Measurements from ENCODE around the gene SRC.

Gene SRC

GRCh38 chr20:37423545-37423944 is 77.6 kb downstream of the SRC start:
- peaks cover 2% of the 10 kb centered on the region for H3K4me1 Mint-ChIP-seq (ENCODE audit: low read depth)
- no peak for DNase-seq
- no peak overlapping the region for H3K27ac Mint-ChIP-seq
- H3K27me3 Mint-ChIP-seq: peaks cover 44% of the 10 kb centered on the region
- no peaks in the 10 kb centered on the region for H3K36me3 Mint-ChIP-seq (ENCODE audit: low read depth)
- H3K4me3 Mint-ChIP-seq: no peak overlapping the region
- H3K9me3 Mint-ChIP-seq: no peaks in the 10 kb centered on the region

GRCh38 chr20:37424062-37424851 is 78.3 kb downstream of the SRC start:
- peaks cover 44% of the 10 kb centered on the region for H3K27me3 Mint-ChIP-seq
- H3K36me3 Mint-ChIP-seq (ENCODE audit: low read depth): no peaks in the 10 kb centered on the region
- peaks cover 2% of the 10 kb centered on the region for H3K4me1 Mint-ChIP-seq (ENCODE audit: low read depth)
- no peaks in the 10 kb centered on the region for H3K9me3 Mint-ChIP-seq
- no peak for DNase-seq
- no peak overlapping the region for H3K4me3 Mint-ChIP-seq
- H3K27ac Mint-ChIP-seq: no peak overlapping the region

DNA sequence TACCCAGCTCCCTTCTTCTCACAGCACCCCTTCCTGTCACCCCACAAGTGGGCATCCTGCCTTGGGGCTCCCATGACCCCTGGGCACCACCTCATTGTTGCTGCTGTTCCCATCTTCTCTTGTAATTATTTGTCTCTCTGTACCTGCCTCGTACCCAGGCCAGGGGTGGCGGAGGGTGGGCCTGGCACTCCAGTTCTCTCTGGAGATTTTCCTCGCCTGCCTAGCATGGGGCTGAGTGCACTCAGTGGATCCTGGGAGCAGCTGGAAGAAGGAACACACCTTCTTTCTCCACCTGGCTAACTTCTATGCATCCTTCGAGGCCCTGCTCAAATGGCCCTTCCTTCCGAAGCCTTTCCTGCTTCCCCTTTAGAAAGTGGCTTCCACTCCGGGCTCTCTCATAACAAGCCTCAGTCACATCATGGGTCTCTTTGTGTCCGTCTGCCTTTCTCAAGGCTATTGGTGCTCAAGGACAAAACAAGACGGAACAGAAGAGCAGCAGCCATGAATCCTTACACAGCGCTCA is 79.2 kb downstream of the SRC start:
- H3K9me3 Mint-ChIP-seq: no peaks in the 10 kb centered on the region
- no peak overlapping the region for H3K27ac Mint-ChIP-seq
- H3K4me1 Mint-ChIP-seq (ENCODE audit: low read depth): peaks cover 2% of the 10 kb centered on the region
- no peak for DNase-seq
- no peak overlapping the region for H3K4me3 Mint-ChIP-seq
- peaks cover 44% of the 10 kb centered on the region for H3K27me3 Mint-ChIP-seq
- no peaks in the 10 kb centered on the region for H3K36me3 Mint-ChIP-seq (ENCODE audit: low read depth)

GRCh38 chr20:37426106-37426505 is 80.2 kb downstream of the SRC start:
- peaks cover 2% of the 10 kb centered on the region for H3K4me1 Mint-ChIP-seq (ENCODE audit: low read depth)
- no peaks in the 10 kb centered on the region for H3K9me3 Mint-ChIP-seq
- DNase-seq: no peak
- no peak overlapping the region for H3K27ac Mint-ChIP-seq
- peaks cover 37% of the 10 kb centered on the region for H3K27me3 Mint-ChIP-seq
- no peaks in the 10 kb centered on the region for H3K36me3 Mint-ChIP-seq (ENCODE audit: low read depth)
- H3K4me3 Mint-ChIP-seq: no peak overlapping the region

GRCh38 chr20:37426978-37427377 is 81.0 kb downstream of the SRC start:
- H3K4me3 Mint-ChIP-seq: no peak overlapping the region
- DNase-seq: no peak

DNA sequence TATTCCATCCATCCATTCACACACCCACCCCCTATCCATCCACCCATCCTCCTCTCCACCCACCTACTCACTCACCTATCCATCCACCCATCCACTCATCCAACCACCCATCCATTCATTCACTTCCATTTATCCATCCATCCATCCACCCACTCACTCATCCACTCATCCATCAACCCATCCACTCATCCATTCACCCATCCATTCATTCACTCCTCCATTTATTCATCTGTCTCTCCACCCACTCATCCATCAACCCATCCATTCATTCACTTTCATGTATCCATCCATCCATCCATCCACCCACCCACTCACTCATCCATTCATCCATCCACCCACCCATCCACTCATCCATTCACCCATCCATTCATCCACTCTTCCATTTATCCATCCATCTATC is 84.1 kb downstream of the SRC start:
- H3K27ac Mint-ChIP-seq: no peak overlapping the region
- H3K4me3 Mint-ChIP-seq: no peak overlapping the region

More at GRCh38 chr20:37426978-37427377, 81.0 kb downstream of the SRC start:
- Mint-ChIP-seq H3K27me3 (peaks cover 32% of the 10 kb centered on the region), H3K27ac (no peak overlapping the region), H3K4me1 (ENCODE audit: low read depth) (peaks cover 2% of the 10 kb centered on the region), H3K9me3 (no peaks in the 10 kb centered on the region), H3K36me3 (ENCODE audit: low read depth) (no peaks in the 10 kb centered on the region)

GRCh38 chr20:37430778-37431460 is 85.0 kb downstream of the SRC start:
- H3K9me3 Mint-ChIP-seq: no peaks in the 10 kb centered on the region
- H3K4me1 Mint-ChIP-seq (ENCODE audit: low read depth): no peaks in the 10 kb centered on the region
- H3K36me3 Mint-ChIP-seq (ENCODE audit: low read depth): no peaks in the 10 kb centered on the region
- no peak for DNase-seq
- no peak overlapping the region for H3K27ac Mint-ChIP-seq
- no peak overlapping the region for H3K4me3 Mint-ChIP-seq
- no peaks in the 10 kb centered on the region for H3K27me3 Mint-ChIP-seq

More for the DNA sequence above, 84.1 kb downstream of the SRC start:
- no peak for DNase-seq
- Mint-ChIP-seq H3K4me1 (ENCODE audit: low read depth) (no peaks in the 10 kb centered on the region), H3K9me3 (no peaks in the 10 kb centered on the region), H3K27me3 (peaks cover 4% of the 10 kb centered on the region), H3K36me3 (ENCODE audit: low read depth) (no peaks in the 10 kb centered on the region)

- no peak overlapping the region for H3K27ac Mint-ChIP-seq
- no peak overlapping the region for H3K4me3 Mint-ChIP-seq
- no peaks in the 10 kb centered on the region for H3K9me3 Mint-ChIP-seq
- H3K27me3 Mint-ChIP-seq: peaks cover 3% of the 10 kb centered on the region
- no peaks in the 10 kb centered on the region for H3K36me3 Mint-ChIP-seq (ENCODE audit: low read depth)
- H3K4me1 Mint-ChIP-seq (ENCODE audit: low read depth): no peaks in the 10 kb centered on the region
- DNase-seq: no peak
These were observed 85.8 kb downstream of the SRC start for GRCh38 chr20:37431786-37432185.

DNA sequence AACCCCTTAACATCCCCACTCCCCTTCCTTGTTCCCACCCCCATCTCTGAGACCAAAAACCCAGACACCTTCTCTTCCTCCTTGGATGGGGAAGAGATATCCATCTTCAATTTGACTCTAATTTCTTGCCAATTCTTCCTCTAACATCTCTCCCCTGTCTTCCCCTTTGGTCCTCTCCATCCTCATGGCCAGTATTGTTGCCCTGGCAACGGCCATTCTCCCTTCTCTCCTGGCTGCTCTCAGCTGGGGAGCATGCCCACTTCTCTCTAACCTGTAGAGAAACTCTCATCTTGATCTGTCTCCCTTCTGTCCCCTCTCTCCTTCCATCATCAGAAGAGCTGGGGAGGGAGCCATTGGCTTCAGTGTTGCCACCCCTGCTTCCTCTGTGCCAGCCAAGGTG is 86.7 kb downstream of the SRC start:
- Mint-ChIP-seq H3K27ac (no peak overlapping the region), H3K27me3 (peaks cover 4% of the 10 kb centered on the region), H3K36me3 (ENCODE audit: low read depth) (no peaks in the 10 kb centered on the region), H3K9me3 (no peaks in the 10 kb centered on the region), H3K4me3 (no peak overlapping the region), H3K4me1 (ENCODE audit: low read depth) (no peaks in the 10 kb centered on the region)
- DNase-seq: no peak

DNA sequence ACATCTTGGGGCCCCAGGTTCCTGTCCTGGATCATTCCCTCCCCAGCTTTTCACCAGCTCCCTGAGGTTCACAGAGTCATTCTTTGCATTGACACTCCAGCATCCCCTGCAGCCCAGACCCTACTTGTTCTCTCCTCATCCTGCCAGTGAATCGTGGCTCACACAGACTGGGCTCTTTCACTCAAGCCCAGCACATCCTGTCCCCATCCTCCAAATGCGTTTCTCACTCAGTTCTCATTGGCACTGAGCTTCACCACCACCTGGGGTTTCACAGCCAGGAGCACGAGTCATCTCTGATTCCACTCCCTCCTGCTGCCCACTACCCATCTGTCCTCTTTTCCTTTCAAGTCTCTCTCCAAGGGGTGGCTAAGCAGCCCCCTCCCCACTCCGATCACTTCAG is 89.7 kb downstream of the SRC start:
- no peak for DNase-seq
- no peaks in the 10 kb centered on the region for H3K36me3 Mint-ChIP-seq (ENCODE audit: low read depth)
- H3K9me3 Mint-ChIP-seq: no peaks in the 10 kb centered on the region
- peaks cover 9% of the 10 kb centered on the region for H3K27me3 Mint-ChIP-seq
- H3K4me1 Mint-ChIP-seq (ENCODE audit: low read depth): no peaks in the 10 kb centered on the region
- H3K4me3 Mint-ChIP-seq: no peak overlapping the region
- H3K27ac Mint-ChIP-seq: no peak overlapping the region

DNA sequence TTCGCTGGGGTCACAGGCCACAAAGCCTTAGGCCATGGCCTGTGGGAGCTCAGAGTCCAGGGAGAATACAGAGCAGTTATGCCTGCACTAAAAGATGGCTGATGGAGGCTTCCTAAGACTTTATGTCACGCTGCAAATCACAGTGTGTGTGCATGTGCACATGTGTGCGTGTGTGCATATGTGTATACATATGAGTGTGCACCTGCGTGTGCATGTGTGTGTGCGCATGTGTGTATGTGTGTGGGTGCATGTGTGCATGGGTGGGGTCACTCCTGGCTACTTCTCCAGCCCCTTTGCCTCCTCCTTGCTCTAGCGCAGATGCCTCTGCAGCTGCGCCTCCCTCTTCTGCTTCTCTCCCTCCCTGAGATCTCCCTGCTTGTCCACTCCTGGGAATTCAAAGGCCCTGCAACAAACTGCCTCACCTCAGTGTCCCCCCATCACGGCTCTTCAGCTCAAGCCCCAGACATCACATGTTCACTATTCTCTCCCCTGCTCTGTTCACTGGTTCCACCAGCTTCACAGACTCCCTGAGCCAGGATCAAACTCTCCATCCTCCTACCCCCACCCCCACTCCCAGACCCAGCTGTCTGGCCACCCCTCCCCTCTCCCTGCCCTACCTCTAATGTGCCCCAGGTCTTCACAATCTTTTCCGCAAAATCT is 90.7 kb downstream of the SRC start:
- Mint-ChIP-seq H3K9me3 (no peaks in the 10 kb centered on the region), H3K4me3 (no peak overlapping the region), H3K27me3 (peaks cover 9% of the 10 kb centered on the region), H3K36me3 (ENCODE audit: low read depth) (no peaks in the 10 kb centered on the region), H3K4me1 (ENCODE audit: low read depth) (no peaks in the 10 kb centered on the region), H3K27ac (no peak overlapping the region)
- DNase-seq: no peak

GRCh38 chr20:37437676-37438075 is 91.7 kb downstream of the SRC start:
- Mint-ChIP-seq H3K4me1 (ENCODE audit: low read depth) (no peaks in the 10 kb centered on the region), H3K9me3 (no peaks in the 10 kb centered on the region), H3K27ac (no peak overlapping the region), H3K27me3 (peaks cover 9% of the 10 kb centered on the region), H3K36me3 (ENCODE audit: low read depth) (no peaks in the 10 kb centered on the region), H3K4me3 (no peak overlapping the region)
- DNase-seq: no peak

- Mint-ChIP-seq H3K27ac (no peak overlapping the region), H3K4me1 (ENCODE audit: low read depth) (no peaks in the 10 kb centered on the region), H3K4me3 (no peak overlapping the region), H3K36me3 (ENCODE audit: low read depth) (no peaks in the 10 kb centered on the region), H3K9me3 (no peaks in the 10 kb centered on the region), H3K27me3 (peaks cover 9% of the 10 kb centered on the region)
- DNase-seq: no peak
These were observed 92.7 kb downstream of the SRC start for GRCh38 chr20:37438464-37439222.

GRCh38 chr20:37439223-37439933 is 93.4 kb downstream of the SRC start:
- H3K27ac Mint-ChIP-seq: no peak overlapping the region
- H3K4me1 Mint-ChIP-seq (ENCODE audit: low read depth): no peaks in the 10 kb centered on the region
- H3K4me3 Mint-ChIP-seq: no peak overlapping the region
- no peaks in the 10 kb centered on the region for H3K9me3 Mint-ChIP-seq
- DNase-seq: no peak
- peaks cover 9% of the 10 kb centered on the region for H3K27me3 Mint-ChIP-seq
- no peaks in the 10 kb centered on the region for H3K36me3 Mint-ChIP-seq (ENCODE audit: low read depth)
